ENCODE results near the gene STARD6.

The STARD6 gene

GRCh38 chr18:54277899-54278298 lies 79.8 kb downstream of the STARD6 start:
- no peak for TF ChIP-seq CTCF (IDR thresholded peaks at IDR 0.05)
- Mint-ChIP-seq H3K4me1 (peaks cover 15% of the 10 kb centered on the region), H3K27ac (no peak overlapping the region), H3K27me3 (ENCODE audit: low read depth, poor library complexity) (no peaks in the 10 kb centered on the region), H3K4me3 (no peak overlapping the region), H3K9me3 (no peaks in the 10 kb centered on the region), H3K36me3 (ENCODE audit: low read depth) (peaks cover 71% of the 10 kb centered on the region)
- no peak for DNase-seq
